CD4-positive, CD25-positive, alpha-beta regulatory T cell (primary cell): ENCODE measurements around the gene GALNT2. TPM values are rescaled to one million over a fixed set of nuclear protein-coding genes. Genes with fewer than 3 reads are reported as not detected.
A peak's percentile ranks its signal among the peaks of the same experiment; 100 is the strongest.

Experiments used
- ATAC-seq, 2 donors: fragments of 150-1000 bp; cut with Tn5 transposase; one replicate each; pipeline ENCODE4 v1.10.0; 2021; ENCODE audit warnings: low read depth in 2 of 2, moderate number of reproducible peaks in 2 of 2, moderate library complexity in 1 of 2
- DNase-seq, 3 donors: peaks; one replicate each; pipeline versions ENCODE4 v3.0.0 to v3.0.0-alpha.2; 2012 to 2022; ENCODE audit warnings: mixed read lengths in 1 of 3
- H3K27ac ChIP-seq: one replicate; pipeline ENCODE4 v1.7.0; 2013; ENCODE audit warnings: mild to moderate bottlenecking, low read length; ENCODE audit not compliant: insufficient read depth, poor library complexity, severe bottlenecking
- H3K27me3 ChIP-seq: one replicate; pipeline ENCODE4 v1.7.0; 2013; ENCODE audit warnings: low read length; ENCODE audit not compliant: control insufficient read depth, insufficient read depth
- H3K36me3 ChIP-seq: one replicate; pipeline ENCODE4 v1.7.0; 2013; ENCODE audit warnings: mild to moderate bottlenecking, low read length, moderate library complexity; ENCODE audit not compliant: control insufficient read depth, insufficient read depth
- H3K4me1 ChIP-seq: 2 replicates; pipeline ENCODE4 v1.7.0; 2013; ENCODE audit warnings: mild to moderate bottlenecking, low read length; ENCODE audit not compliant: insufficient read depth, control insufficient read depth, poor library complexity, severe bottlenecking
- H3K4me3 ChIP-seq: one replicate; pipeline ENCODE4 v1.7.0; 2013; ENCODE audit warnings: low read depth, mild to moderate bottlenecking, low read length, moderate library complexity
- H3K9me3 ChIP-seq, 2 experiments: 1 replicate in 1 of 2; 2 replicates in 1 of 2; pipeline ENCODE4 v1.7.0; 2013; ENCODE audit warnings: low read length in 2 of 2, mild to moderate bottlenecking in 1 of 2, moderate library complexity in 1 of 2; ENCODE audit not compliant: control insufficient read depth in 2 of 2
- H3K27ac Mint-ChIP-seq, 3 donors: one replicate each; pipeline ENCODE4 v1.8.0; 2020 to 2022; ENCODE audit warnings: mild to moderate bottlenecking in 3 of 3, mixed read lengths in 3 of 3, moderate library complexity in 2 of 3
- H3K27me3 Mint-ChIP-seq: one replicate; pipeline ENCODE4 v1.8.0; 2022; ENCODE audit warnings: mild to moderate bottlenecking, mixed read lengths
- H3K36me3 Mint-ChIP-seq: one replicate; pipeline ENCODE4 v1.8.0; 2020; ENCODE audit warnings: mixed read lengths
- H3K4me1 Mint-ChIP-seq, 4 donors: one replicate each; pipeline ENCODE4 v1.8.0; 2020 to 2022; ENCODE audit warnings: mixed read lengths in 4 of 4, mild to moderate bottlenecking in 1 of 4
- H3K4me3 Mint-ChIP-seq, 4 donors: one replicate each; pipeline ENCODE4 v1.8.0; 2020 to 2022; ENCODE audit warnings: mild to moderate bottlenecking in 4 of 4, mixed read lengths in 4 of 4, moderate library complexity in 3 of 4
- H3K9me3 Mint-ChIP-seq, 7 donors: one replicate each; pipeline ENCODE4 v1.8.0; 2020 to 2022; ENCODE audit warnings: mixed read lengths in 7 of 7, mild to moderate bottlenecking in 3 of 7, moderate library complexity in 2 of 7
- polyA plus RNA-seq, 4 donors: library from polyadenylated mRNA; unstranded; fragments of 300-500 nt; fragmentation: Illumina TruSeq; gene quantifications; one replicate each; pipeline ENCODE4 v1.2.3, GENCODE V29; 2021
- total RNA-seq: library from RNA; stranded (reverse); gene quantifications from one replicate; pipeline ENCODE4 v1.2.3, GENCODE V29; 2022

The GALNT2 gene
- total and polyA plus RNA-seq, 5 donors from 2014 or later, result 10.9 to 15.8 (median 13.1) TPM

- no peak overlapping the region for H3K4me3 ChIP-seq
- H3K4me1 ChIP-seq, result no peaks in the 10 kb centered on the region
- H3K36me3 ChIP-seq, result no peaks in the 10 kb centered on the region
- no peak for DNase-seq
- H3K27me3 ChIP-seq, result no peaks in the 10 kb centered on the region
- Mint-ChIP-seq H3K27ac (no peak overlapping the region), H3K36me3 (peaks cover 10% of the 10 kb centered on the region), H3K4me1 (peaks cover 11 to 37% (median 22%) of the 10 kb centered on the region in 4 donors), H3K27me3 (no peaks in the 10 kb centered on the region), H3K4me3 (peak overlapping the region in 1 of 4 donors; percentile 70), H3K9me3 (no peaks in the 10 kb centered on the region)
- H3K9me3 ChIP-seq, result no peaks in the 10 kb centered on the region
- ATAC-seq, result no peak
- H3K27ac ChIP-seq, result no peak overlapping the region
Measured at GRCh38 chr1:230156068-230156467, 89.0 kb downstream of the GALNT2 start.

GRCh38 chr1:230156536-230156935 lies 89.5 kb downstream of the GALNT2 start:
- Histone ChIP-seq H3K27ac (no peak overlapping the region), H3K9me3 (no peaks in the 10 kb centered on the region), H3K4me1 (no peaks in the 10 kb centered on the region), H3K4me3 (no peak overlapping the region), H3K27me3 (no peaks in the 10 kb centered on the region), H3K36me3 (no peaks in the 10 kb centered on the region)
- no peaks in the 10 kb centered on the region for H3K9me3 Mint-ChIP-seq
- H3K4me3 Mint-ChIP-seq, result no peak overlapping the region
- peak in 1 of 3 donors; percentile 25 for DNase-seq
- no peak overlapping the region for H3K27ac Mint-ChIP-seq
- no peak for ATAC-seq
- H3K36me3 Mint-ChIP-seq, result peaks cover 10% of the 10 kb centered on the region
- H3K4me1 Mint-ChIP-seq, result peaks cover 11 to 37% (median 21%) of the 10 kb centered on the region in 4 donors
- no peaks in the 10 kb centered on the region for H3K27me3 Mint-ChIP-seq

- Mint-ChIP-seq H3K4me1 (peaks cover 7 to 33% (median 21%) of the 10 kb centered on the region in 4 donors), H3K4me3 (no peak overlapping the region), H3K36me3 (peaks cover 10% of the 10 kb centered on the region), H3K27ac (no peak overlapping the region), H3K9me3 (no peaks in the 10 kb centered on the region), H3K27me3 (no peaks in the 10 kb centered on the region)
- no peaks in the 10 kb centered on the region for H3K4me1 ChIP-seq
- DNase-seq, result no peak
- no peaks in the 10 kb centered on the region for H3K27me3 ChIP-seq
- no peak overlapping the region for H3K27ac ChIP-seq
- no peaks in the 10 kb centered on the region for H3K9me3 ChIP-seq
- no peak for ATAC-seq
- no peaks in the 10 kb centered on the region for H3K36me3 ChIP-seq
- H3K4me3 ChIP-seq, result no peak overlapping the region
Measured at GRCh38 chr1:230157420-230158390, 90.7 kb downstream of the GALNT2 start.

DNA sequence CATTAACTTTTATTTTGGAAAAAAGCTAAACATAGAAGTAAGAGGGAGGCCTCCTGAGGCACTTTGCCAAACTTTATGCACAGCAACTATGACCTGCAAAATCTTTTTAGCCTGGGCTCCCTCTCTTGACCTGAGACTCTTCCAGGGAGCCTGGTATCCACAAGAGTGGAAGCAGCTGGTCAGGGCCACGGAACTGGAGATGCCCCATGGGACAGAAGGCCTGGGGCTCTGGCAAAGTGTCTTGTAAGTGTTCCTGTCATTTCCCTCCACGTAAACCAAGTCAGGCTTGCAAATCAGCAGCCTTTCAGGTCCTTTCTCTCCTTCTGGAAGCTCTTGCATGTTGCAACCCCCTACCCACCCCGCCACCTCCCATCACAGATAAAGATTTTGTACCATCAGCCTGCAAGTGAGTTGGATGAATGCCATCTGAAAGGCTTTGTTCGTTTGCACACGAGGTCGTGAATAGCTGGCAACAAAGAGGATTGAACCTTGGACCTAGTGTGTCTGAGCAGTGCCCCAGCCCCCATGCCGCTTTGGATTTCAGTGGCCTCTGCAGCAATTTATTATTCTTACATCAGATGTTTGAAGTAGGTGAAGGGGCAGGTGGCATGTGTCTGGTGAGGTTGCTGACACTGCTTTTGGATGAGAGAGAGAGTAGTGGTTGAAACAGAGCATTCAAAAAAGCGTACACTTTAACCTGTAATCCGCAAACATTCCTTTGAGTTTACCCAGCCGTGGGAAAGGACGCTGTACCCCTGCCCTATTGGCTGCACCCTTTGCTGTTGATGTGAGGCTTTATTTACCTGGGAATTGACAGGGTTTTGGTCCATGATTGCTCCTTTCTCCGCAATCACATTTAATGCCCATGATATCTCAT lies 91.6 kb downstream of the GALNT2 start:
- no peak overlapping the region for H3K4me3 Mint-ChIP-seq
- H3K4me1 Mint-ChIP-seq, result peaks cover 7 to 29% (median 22%) of the 10 kb centered on the region in 4 donors
- no peak overlapping the region for H3K27ac ChIP-seq
- no peak overlapping the region for H3K27ac Mint-ChIP-seq
- no peak overlapping the region for H3K4me3 ChIP-seq
- H3K9me3 ChIP-seq, result no peaks in the 10 kb centered on the region
- H3K9me3 Mint-ChIP-seq, result no peaks in the 10 kb centered on the region
- H3K27me3 ChIP-seq, result no peaks in the 10 kb centered on the region
- peaks cover 10% of the 10 kb centered on the region for H3K36me3 Mint-ChIP-seq
- DNase-seq (no peak), ATAC-seq (no peak)
- no peaks in the 10 kb centered on the region for H3K4me1 ChIP-seq
- H3K36me3 ChIP-seq, result no peaks in the 10 kb centered on the region
- no peaks in the 10 kb centered on the region for H3K27me3 Mint-ChIP-seq

DNA sequence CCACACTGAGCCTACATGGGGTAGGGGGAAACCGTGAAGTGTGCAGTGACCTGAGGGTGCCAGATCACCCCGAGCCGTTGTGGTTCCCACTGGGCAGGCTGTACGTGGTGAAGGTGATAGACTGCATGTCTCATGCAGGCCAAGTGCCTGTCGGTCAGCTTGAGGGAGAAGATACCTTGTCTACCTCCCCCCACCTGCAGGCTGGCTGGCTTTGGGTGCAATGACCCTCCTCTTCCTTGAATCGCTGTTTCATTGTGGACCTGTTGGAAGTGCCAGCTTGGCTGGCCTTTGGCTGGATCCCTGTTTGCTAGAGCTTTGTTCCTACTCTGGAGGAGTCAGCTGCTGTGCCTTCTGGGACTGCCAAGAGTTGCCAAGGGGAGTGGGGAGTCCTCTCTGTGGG lies 92.5 kb downstream of the GALNT2 start:
- Mint-ChIP-seq H3K4me1 (peaks cover 7 to 29% (median 19%) of the 10 kb centered on the region in 4 donors), H3K36me3 (peaks cover 10% of the 10 kb centered on the region), H3K27me3 (no peaks in the 10 kb centered on the region), H3K9me3 (no peaks in the 10 kb centered on the region), H3K4me3 (no peak overlapping the region), H3K27ac (peak overlapping the region in 1 of 3 donors; percentile 33)
- Histone ChIP-seq H3K4me3 (no peak overlapping the region), H3K9me3 (no peaks in the 10 kb centered on the region), H3K27ac (no peak overlapping the region), H3K27me3 (no peaks in the 10 kb centered on the region), H3K36me3 (no peaks in the 10 kb centered on the region), H3K4me1 (no peaks in the 10 kb centered on the region)
- ATAC-seq (no peak), DNase-seq (no peak)

DNA sequence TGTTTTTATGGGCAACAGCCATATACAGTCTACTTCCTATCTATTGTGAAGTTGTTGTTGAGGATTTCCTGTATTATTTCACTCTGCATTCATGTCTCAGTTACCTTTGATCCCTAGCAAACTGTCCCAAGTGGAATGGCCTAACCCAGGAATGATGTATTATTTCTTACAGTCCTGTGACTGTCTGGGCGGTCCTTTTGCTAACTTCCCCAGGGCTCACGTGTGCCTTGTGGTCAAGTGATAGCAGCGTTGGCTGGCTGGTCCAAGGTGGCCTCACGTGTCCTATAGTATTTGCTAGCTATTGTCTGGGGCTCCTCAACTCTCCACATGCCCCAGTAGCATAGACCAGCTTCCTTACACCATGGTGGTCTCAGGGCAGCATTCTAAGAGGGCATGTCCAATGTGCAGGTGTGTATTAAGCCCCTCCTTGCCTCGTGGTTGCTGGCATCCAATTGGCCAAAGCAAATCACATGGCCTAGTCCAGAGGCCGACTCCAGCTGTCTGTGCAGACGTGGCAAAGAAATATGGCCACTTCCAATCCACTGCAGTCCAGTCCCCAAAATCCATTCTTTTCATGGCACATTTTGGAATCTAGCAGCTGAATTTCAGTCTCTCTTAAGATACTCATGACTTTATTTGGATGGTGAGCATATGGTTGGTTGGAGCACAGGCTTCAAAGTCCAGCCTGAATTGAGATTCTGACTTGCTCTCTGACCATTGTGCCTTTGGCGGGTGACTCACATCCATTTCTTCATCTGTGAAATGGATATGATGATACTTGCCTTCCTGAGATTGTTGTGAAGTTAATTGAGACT lies 94.1 kb downstream of the GALNT2 start:
- peak overlapping the region in 1 of 3 donors; percentile 48 for H3K27ac Mint-ChIP-seq
- H3K27me3 ChIP-seq, result no peaks in the 10 kb centered on the region
- no peak for ATAC-seq
- H3K9me3 ChIP-seq, result no peaks in the 10 kb centered on the region
- no peak for DNase-seq
- H3K4me1 Mint-ChIP-seq, result peaks cover 7 to 20% (median 15%) of the 10 kb centered on the region in 4 donors
- H3K27me3 Mint-ChIP-seq, result no peaks in the 10 kb centered on the region
- no peak overlapping the region for H3K4me3 Mint-ChIP-seq
- no peaks in the 10 kb centered on the region for H3K9me3 Mint-ChIP-seq
- H3K4me3 ChIP-seq, result no peak overlapping the region
- no peaks in the 10 kb centered on the region for H3K4me1 ChIP-seq
- no peaks in the 10 kb centered on the region for H3K36me3 ChIP-seq
- H3K27ac ChIP-seq, result no peak overlapping the region
- peaks cover 3% of the 10 kb centered on the region for H3K36me3 Mint-ChIP-seq

DNA sequence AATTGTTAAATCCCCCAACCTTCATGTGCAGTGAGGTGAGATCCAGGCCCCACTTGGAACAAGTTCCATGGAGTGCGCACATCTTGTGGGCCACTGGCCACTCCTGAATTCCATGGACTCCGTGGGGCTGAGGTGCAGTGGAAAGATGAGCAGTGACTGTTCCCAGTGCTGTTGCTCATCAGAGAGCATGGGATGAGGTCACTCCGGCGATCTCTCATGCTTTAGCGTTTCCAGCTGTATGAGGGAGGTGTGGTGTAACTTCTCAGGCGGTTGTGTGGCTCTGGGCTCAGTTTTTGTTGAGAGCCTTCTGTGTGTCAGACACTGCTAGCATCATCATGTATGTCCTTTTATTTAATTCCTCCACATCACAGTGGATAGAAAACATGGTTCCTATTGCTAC lies 96.2 kb downstream of the GALNT2 start:
- no peaks in the 10 kb centered on the region for H3K36me3 Mint-ChIP-seq
- Histone ChIP-seq H3K4me3 (no peak overlapping the region), H3K9me3 (no peaks in the 10 kb centered on the region), H3K4me1 (no peaks in the 10 kb centered on the region), H3K27ac (no peak overlapping the region), H3K36me3 (no peaks in the 10 kb centered on the region), H3K27me3 (no peaks in the 10 kb centered on the region)
- H3K4me3 Mint-ChIP-seq, result no peak overlapping the region
- no peak for DNase-seq
- H3K27ac Mint-ChIP-seq, result peak overlapping the region in 1 of 3 donors; percentile 3
- H3K4me1 Mint-ChIP-seq, result peaks cover 4 to 18% (median 8%) of the 10 kb centered on the region in 4 donors
- no peak for ATAC-seq
- H3K27me3 Mint-ChIP-seq, result no peaks in the 10 kb centered on the region
- no peaks in the 10 kb centered on the region for H3K9me3 Mint-ChIP-seq
